CD4-positive, alpha-beta T cell treated with Interleukin-2 at 100 ng/mL for 4 hours (primary cell): Measurements from ENCODE around the gene FARP1.

Experiments used
- DNase-seq: peaks from one replicate; pipeline ENCODE4 v3.0.0-alpha.2; 2020; ENCODE audit warnings: low spot score

Gene FARP1

DNA sequence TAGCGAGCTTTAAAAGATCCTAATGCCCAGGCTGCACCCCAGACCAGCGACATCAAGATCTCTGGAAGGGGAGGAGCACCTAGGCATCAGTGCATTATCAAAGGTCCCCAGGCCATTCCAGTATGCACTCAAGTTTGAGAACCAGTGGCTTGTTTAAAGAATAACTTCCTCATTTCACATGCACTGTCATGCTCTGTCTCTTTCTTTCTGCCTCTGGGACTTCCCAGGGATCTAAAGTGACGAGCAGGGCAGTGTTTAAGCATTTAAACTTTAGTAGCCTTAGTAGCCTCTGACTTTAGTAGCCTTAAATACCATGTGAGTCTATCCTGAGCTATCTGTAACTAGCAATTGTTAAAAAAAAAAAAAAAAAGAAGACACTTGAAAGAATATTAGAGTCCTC is 8.9 kb upstream of the FARP1 start:
- no peak for DNase-seq

DNA sequence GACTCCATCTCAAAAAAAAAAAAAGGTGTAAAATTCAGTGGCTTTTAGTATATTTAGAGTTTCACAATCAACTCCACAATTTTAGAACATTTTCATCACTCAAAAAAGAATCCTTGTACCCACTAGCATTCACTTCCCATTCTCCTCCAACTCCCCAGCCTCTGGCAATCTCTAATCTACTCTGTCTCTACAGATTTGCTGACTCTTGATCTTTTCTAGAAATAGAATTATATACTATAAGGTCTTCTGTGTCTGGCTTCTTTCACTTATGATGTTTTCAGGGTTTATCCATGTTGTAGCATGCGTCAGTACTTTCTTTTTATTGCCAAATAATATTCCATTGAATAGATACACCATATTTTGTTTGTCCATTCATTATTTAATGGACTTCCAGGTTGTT is 8.0 kb upstream of the FARP1 start:
- no peak for DNase-seq

DNA sequence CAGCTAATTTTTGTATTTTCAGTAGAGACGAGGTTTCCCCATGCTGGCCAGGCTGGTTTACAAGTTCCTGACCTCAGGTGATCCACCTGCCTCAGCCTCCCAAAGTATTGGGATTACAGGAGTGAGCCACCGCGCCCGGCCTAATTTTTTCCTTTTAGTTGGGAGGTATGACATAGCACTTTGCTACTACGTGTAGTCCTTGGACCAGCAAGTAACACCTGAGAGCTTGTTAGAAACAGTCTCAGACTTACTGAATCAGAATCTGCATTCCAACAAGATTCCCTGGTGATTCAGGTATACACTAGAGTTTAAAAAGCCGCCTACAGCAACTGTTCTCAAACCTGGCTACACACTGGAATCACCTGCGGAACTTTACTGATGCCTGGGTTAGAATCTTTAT is 1.8 kb upstream of the FARP1 start:
- DNase-seq = no peak

DNA sequence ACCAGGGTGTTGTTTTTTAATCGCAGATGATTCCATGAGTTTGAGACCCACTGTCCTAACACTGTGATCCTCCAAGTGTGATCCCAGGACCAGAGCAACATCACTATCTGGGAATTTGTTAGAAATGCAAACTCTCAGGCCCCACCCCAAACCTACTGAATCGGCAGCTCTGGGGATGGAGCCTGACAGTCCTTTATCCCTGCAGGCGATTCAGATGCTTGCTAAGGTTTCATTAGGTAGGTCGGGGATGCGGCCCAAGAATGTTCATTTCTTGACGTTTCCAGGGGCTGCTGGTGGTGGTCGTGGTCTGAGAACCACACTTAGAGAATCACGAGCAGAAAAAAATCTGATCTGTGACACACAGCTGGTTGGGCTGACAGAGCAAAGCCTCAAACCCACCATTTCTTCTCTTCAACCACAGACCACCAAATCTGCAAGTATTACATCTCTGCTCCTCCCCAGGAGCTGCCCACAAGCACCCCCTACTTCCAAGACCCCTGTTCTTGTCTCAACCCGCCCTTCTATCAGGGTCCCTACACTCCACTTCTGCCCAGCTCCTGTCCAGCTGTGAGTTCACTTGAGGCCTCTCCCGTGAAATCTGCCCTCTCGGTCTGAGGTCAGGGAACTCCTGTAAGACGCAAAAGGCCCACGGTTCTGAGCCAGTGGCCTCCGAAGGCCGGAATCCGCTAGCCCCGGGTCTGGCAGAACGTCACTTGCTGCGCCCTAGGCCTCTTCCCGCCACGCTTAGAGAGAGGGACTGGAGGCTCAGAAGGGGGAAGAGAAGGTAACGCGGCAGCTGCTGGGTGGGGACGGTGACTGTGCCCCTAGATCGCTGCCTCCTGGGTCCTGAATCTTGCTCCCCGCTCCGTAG is 1.1 kb upstream of the FARP1 start:
- DNase-seq = no peak

DNA sequence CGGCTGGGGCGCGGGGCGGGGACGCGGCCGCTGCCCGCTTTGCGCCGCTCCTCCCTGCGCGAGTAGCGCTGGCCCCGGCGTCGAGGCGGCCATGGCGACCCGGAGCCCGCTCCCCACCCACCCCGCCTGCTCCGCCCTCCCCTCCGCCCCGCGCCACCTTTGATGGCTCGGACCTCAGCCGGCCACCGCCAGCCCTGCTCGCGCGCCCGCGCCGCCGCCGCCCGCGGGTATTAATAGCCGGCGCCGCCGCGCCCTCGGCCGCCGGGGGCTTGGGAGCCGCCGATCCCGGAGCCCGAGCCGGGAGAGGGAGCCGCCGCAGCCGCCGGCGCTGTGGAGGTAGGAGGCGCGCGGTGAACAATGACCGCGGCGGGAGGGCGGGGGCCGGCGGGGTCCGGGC is 261 bp downstream of the FARP1 start:
- no peak for DNase-seq

DNA sequence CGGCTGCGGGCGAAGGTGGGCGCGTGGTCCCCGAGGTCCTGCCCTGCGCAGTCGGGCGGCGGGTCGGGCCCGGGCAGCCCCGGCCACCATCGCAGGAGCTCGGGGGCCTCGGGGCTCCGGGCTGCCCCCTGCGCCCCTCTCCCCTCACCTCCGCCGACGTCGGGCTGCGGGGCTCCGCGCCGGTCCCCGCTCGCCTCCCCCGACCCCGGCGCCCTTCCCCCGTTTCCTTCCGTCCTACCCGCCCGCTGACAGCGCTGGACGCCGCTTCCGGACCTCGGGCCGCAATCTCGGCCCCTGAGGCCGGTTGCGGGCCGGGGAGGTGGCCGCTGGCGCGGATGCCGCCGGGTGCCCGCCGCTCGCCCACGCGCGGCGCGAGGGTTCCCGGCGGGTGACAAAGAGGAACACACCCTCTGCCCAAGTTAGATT is 720 bp downstream of the FARP1 start:
- DNase-seq = no peak

DNA sequence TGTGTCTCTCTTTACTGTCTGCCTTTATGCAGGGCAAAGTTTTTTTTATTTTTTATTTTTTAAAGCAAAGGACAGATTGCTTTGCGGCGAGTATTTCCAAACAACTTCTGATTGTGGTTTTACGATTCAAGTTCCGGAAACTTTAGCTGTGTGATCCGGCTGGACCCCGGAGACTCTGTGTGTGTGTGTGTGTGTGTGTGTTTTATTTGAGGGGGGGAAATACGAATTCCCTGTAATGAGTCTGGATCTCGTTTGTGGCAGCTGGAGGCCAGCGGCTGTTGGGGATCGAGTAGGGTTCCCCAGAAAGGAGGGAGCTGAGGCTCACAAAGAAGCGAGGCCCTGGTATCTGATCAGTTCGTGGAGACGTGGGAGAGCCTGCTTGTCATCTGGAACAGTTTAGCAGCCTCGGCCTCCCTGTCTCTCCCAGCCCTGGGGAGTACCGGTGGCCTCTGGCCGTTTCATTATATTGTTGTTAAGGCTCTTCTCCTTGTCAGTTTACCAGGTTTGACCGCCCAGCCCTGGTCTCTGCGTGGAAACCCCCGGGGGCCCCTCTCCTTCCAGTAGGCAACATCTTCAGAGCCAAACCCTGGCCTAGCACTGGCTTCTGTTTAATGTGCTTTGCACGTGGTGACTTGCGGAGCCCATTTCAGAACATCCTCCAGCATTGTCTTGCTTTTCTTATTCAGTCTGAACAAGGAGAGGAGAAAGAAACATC is 1.3 kb downstream of the FARP1 start:
- DNase-seq = no peak

DNA sequence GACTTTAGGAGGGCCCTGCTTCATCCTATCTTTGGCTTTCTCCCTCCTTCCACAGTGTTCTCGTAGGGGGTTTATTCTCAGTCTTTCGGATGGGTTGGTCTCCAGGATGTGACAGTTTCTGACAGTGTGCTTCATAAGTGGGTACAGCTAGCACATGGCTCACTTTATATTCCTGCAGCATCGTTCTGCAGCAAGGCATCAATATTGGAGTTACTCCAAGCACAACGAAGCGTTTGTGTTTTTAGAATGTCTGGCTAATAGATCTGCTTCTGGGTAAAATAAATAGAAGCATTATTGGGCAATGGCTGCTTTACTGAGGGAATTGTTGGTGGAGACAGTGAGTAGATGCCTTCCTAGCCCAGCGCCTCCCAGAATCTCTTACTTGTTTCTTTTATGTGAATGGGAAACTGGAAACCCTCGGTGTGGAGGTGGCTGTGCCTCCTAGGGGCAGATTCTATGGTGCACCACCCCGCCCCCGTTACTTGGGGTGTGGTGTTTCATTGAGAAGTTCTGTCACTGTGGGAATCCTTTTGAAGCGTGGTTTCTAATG is 2.0 kb downstream of the FARP1 start:
- no peak for DNase-seq

DNA sequence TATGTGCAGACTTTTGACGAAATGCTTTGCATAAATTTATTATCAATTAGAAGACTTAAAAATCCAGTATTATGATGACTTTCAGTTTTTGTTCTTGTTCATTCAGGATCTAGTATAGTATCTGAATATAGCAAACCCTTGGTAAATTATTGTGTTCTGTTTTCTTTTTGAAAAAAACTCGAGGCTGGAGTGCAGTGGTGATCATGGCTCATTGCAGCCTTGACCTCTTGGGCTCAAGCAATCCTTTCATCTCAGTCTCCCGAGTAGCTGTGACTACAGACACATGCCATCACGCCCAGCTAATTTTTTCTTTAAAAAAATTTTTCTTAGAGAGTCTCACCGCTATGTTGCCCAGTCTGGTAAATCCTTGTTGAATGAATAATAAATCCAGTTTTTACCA is 4.6 kb downstream of the FARP1 start:
- no peak for DNase-seq

DNA sequence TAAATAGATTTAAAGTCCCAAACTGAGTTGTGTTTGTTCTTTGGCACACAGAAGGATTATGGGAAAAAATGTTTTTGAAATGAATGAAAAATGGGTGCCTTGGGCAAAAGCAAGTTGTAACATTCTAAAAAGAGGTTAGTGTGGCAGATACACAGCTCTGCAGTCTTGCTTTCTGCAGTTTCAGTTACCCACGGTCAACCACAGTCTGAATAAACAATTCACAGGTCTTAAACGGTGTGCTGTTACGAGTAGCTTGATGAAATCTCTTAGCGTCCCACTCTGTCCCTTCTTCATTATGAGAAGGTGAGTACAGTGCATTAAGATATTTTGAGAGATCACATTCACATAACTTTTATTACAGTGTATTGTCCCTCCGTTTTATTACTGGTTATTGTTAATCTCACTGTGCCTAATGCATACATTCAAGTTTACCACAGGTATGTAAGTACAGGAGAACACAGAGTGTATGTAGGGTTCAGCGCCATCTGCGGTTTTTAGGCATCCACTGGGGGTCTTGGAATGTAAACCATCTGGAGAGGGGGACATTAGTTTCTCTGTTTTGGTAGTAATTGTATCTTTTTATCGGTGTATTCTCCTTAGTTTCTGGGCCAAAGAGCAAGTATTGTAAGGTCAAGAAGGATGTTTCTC is 8.1 kb downstream of the FARP1 start:
- no peak for DNase-seq

DNA sequence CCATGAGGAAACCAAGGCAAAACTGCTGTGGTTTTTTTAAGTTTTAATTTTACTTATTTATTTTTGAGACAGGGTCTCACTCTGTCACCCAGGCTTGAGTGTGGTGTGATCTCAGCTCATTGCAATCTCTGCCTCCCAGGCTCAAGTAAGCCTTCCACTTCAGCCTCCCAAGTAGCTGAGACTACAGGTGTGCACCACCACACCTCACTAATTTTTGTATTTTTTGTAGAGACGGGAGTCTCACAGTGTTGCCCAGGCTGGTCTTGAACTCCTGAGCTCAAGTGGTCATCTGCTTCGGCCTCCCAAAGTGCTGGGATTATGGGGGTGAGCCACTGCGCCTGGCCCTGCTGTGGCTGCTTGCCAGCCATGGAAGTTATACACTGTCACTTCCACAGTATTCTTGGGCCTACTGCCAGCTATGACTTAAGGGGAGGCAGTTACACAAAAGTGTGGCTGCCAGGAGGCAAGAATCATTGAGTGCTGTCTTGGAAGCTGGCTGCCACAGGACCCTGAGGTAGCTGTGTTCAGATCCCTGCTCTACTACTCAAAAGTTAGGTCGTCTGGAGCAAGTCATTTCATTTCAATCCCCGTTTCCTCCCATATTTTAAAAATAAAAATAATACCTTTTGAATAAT is 12.7 kb downstream of the FARP1 start:
- no peak for DNase-seq

DNA sequence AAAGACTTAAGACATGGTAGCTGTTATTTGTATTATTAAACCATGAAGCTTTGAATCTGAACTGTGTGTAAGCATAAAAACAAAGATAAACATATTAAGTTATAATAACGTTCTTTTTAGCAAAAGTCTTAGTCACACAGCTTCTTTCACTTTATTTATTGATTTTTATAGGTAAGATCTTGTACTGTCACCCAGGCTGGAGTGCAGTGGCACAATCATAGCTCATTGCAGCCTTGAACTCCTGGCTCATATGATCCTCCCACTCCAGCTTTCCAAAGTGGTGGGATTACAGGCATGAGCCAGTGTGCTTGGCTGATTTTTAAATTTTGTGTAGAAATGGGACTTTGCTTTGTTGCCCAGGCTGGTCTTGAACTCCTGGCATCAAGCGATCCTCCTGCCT is 13.4 kb downstream of the FARP1 start:
- no peak for DNase-seq

DNA sequence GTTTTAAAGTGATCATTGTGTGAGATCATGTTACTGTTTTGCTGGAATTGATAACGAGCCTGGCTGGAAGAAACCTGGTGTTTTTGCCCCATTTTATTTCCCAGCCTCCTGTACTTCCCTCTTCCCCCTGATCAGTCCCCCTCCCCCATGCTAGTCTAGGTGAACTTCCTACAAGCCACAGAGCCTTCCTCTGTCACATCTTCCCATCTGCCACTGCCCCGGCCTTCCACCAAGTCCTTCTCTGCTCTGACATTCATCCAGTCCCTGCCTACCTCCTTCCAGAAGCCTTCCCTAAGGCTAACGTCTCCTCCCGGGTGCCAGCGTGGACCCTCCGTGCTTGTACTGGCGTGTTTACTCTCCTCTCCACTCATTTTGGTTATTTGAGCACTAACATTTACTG is 14.3 kb downstream of the FARP1 start:
- DNase-seq = no peak

DNA sequence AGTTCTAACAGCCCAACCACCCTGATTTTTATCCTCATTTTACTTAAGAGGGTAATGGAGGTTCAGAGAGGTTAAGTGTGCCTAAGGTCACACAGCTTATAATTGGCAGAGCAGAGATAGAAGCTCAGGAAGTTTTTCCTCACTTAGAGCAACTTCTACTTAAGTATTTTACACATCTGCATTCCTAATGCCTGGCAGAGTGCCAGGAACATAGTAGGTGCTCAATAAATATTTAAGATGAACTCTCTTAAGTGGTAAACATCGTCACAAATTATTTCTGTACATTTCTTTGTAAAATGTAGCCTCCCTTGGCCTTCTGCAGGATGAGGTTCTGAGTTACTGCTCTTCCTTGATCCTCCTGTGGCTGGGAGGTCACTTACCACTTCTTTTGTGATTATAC is 14.7 kb downstream of the FARP1 start:
- no peak for DNase-seq

DNA sequence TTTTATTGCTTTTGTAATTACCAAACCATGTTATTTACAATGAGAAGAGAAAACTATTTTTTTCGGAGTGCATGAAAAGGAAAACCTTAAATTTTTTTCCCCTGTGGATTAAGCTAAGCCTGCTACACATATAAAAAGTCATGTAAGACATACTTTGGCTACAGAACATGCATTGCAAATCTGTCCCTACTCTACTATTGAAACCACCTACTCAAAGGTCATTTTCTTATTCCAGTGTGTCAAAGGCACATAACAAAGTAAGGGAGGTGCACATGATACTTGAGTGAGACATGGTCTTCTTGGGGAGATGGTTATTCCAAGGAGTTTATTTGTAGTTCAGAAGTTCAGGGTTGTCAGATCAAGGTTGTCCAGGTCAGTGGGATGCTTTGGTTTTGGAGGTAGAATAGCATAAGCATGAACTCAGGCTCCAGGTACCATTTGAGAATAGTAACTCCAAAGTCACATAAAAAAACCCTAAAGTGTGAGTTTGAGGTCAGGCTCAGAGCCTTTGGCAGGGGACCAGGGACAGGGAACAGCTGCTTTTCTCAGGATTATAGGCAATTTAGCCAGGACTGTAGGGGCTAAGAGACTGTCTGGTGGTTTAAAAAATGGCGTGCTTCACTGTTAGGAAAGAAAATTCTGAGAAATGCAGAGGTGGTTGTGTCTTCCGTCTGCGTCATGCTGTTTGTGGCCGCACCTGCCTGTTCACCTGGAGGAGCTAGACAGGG is 15.4 kb downstream of the FARP1 start:
- no peak for DNase-seq

DNA sequence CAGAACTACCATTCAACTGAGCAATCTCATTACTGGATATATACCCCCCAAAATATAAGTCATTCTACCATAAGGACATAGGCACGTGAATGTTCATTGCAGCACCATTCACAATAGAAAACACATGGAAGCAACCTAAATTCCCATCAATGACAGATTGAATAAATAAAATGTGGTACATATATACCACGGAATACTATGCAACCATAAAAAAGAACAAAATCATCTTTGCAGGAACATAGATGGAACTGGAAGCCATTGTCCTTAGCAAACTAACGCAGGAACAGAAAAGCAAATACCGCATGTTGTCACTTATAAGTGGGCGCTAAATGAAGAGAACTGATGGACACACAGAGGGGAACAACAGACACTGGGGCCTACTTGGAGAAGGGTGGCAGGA is 20.0 kb downstream of the FARP1 start:
- no peak for DNase-seq

DNA sequence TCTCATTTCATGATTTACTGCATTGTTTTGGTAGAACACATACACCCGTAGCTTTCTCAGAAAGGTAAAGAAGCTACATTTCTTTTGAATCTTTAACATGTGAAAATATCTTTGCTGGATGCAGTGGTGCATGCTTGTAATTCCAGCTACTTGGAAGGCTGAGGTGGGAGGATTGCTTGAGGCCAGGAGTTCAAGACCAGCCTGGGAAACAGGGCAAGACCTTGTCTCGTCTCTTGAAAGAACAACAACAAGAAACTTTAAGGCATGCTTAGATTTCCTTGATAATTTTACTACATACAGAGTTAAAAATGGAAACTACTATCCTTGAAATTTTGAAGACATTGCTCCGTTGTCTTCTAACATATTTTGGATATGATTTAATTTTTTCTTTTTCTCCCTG is 26.4 kb downstream of the FARP1 start:
- DNase-seq = no peak

DNA sequence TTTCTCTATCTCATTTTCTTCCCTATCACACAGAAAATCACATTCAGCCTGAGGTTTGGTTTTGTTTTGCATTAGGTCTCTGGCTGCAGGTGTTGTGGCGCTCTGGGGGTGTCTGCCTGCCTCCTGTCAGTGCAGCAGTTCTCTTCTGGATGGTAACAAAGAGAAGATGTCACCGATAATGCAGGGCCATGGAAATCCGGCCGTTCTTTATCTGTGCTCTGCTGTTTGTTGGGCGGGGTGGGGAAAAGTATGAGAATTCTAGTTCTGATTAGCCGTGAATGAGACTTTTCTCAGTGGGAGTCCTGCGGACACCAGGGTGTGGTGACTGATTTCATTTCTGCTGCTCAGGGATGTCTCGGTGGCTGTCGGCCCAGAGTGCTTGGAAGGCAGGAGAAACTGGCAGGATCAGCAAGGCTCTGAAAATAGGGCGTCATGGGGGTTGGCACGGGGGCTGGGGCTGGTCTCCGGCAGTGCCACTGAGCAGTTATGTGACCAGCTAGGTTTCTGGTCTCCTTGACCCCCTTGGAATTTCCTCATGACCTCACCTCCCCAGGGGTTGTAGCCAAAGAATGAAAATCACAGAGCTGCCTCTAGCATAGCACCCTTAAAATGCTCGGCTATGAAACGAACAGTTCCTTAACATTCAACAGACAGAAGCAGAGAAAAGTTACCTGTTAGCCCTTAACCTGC is 29.2 kb downstream of the FARP1 start:
- DNase-seq = no peak

DNA sequence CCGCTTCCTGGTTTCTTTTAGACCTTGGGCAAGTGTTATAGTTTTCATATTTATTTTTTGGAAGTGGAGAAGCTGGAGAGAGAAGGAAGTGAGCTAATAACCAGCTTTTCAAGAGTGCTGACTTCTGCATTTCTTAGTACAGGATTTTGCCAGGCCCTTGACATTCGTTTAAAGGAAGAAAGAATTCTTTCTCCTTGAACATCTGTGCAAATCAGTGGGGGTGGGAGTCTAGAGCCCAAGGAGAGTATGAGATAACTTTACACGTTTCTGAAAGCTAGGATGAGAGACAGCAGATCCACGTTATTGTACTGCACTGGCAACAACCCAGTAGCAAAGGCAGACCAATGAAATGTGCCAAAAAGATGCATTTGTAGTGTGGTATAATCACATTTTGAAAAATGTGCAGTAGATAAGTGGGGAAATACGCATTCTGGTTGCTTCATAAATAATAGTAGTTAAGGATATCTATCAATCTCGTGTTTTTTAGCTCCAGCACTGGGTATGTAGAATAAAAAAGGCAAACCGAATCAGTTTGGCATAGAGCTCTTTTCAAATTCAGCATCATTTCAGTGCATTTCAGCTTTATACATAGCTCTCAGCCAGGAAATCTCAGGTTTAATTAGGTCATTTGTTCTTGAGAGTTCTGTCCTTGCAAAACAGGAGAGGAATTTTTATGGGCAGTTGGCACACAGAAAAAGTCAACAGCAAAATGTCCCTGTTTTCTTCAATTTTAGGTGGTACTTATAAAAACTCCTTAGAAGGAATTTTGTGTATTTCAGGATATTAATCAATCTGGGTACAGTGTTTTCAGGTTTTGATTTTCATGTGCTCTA is 29.9 kb downstream of the FARP1 start:
- no peak for DNase-seq
